Measurements from ENCODE around the gene SBDS.

SBDS gene

GRCh38 chr7:66950311-66950710 lies 45.1 kb downstream of the SBDS start:
- no peak for TF ChIP-seq CTCF (IDR thresholded peaks at IDR 0.05)
- Histone ChIP-seq H3K4me3 (no peak overlapping the region), H3K27ac (no peak overlapping the region)
- no peak for DNase-seq (ENCODE audit: low spot score)

- TF ChIP-seq CTCF (IDR thresholded peaks at IDR 0.05), result no peak
- no peak overlapping the region for H3K4me3 ChIP-seq
- DNase-seq (ENCODE audit: low spot score), result no peak
- H3K27ac ChIP-seq, result no peak overlapping the region
These were observed 46.8 kb downstream of the SBDS start for GRCh38 chr7:66948480-66949109.

- TF ChIP-seq CTCF (IDR thresholded peaks at IDR 0.05), result no peak
- no peak for DNase-seq (ENCODE audit: low spot score)
- Histone ChIP-seq H3K27ac (no peak overlapping the region), H3K4me3 (no peak overlapping the region)
These were observed 48.8 kb downstream of the SBDS start for GRCh38 chr7:66946545-66946944.

GRCh38 chr7:66939325-66939724 lies 56.1 kb downstream of the SBDS start:
- H3K4me3 ChIP-seq, result no peak overlapping the region
- no peak for TF ChIP-seq CTCF (IDR thresholded peaks at IDR 0.05)
- no peak for DNase-seq (ENCODE audit: low spot score)
- no peak overlapping the region for H3K27ac ChIP-seq

GRCh38 chr7:66937940-66938339 lies 57.4 kb downstream of the SBDS start:
- Histone ChIP-seq H3K27ac (no peak overlapping the region), H3K4me3 (no peak overlapping the region)
- no peak for TF ChIP-seq CTCF (IDR thresholded peaks at IDR 0.05)
- no peak for DNase-seq (ENCODE audit: low spot score)
